Adrenal gland (tissue), 19 donors: ENCODE results near the gene RPAIN. TPM values are rescaled to one million over a fixed set of nuclear protein-coding genes. Genes with fewer than 3 reads are reported as not detected.

Experiments
- DNase-seq, 7 donors: peaks; one replicate each; pipeline ENCODE4 v3.0.0-alpha.2; 2019 to 2020
- H3K27ac ChIP-seq, 5 donors: fragments of 200-600 bp; sonication (generic) in 4 of 5; 1 replicate in 3 of 5; 2 replicates in 2 of 5; pipeline versions ENCODE4 v1.5.1 to v1.8.0; 2016 to 2020; ENCODE audit warnings: mild to moderate bottlenecking in 1 of 5
- H3K27me3 ChIP-seq: fragments of 200-600 bp; 2 replicates; pipeline ENCODE4 v1.8.0; 2021
- H3K36me3 ChIP-seq, 2 donors: fragments of 200-600 bp; replicated peaks in 1 of 2; 1 replicate in 1 of 2; 2 replicates in 1 of 2; pipeline versions ENCODE4 v1.5.1 to v1.8.0; 2018 to 2022
- H3K4me1 ChIP-seq, 2 donors: fragments of 200-600 bp; replicated peaks in 1 of 2; 1 replicate in 1 of 2; 2 replicates in 1 of 2; pipeline versions ENCODE4 v1.5.1 to v1.8.0; 2018 to 2021
- H3K4me3 ChIP-seq, 4 donors: fragments of 200-600 bp; sonication (generic) in 3 of 4; one replicate each; pipeline ENCODE4 v1.5.1; 2016 to 2018
- H3K9me3 ChIP-seq, 3 donors: fragments of 200-600 bp; sonication (generic) in 1 of 3; replicated peaks in 1 of 3; 1 replicate in 2 of 3; 2 replicates in 1 of 3; pipeline versions ENCODE4 v1.5.1 to v1.8.0; 2016 to 2021
- POLR2A ChIP-seq, 2 donors: fragments of 450-650 bp; IDR thresholded peaks; one replicate each; pipeline ENCODE4 v1.6.1; 2017; ENCODE audit warnings: antibody characterized with exemption in 2 of 2, mild to moderate bottlenecking in 2 of 2, moderate library complexity in 1 of 2
- WGBS, 4 donors: extraction: QIAGEN DNeasy Blood & Tissue Kit in 2 of 4; methylation state at CpG; one replicate each; pipeline versions ENCODE4 v1.1.5 to v1.1.7; 2013 to 2017; 5-methylcytosine and 5-hydroxymethylcytosine counted together
- intact Hi-C, 2 donors: fragments of 100-400 bp; cut with DNase I; formaldehyde crosslinking; loops; one replicate each; pipeline versions ENCODE4 v1.14.1 to v1.15.0; 2022 to 2023
- long read RNA-seq, 10 donors: library from polyadenylated mRNA in 3 of 10; unstranded in 2 of 10; stranded (forward) in 1 of 10; transcript quantifications; one replicate each; pipeline ENCODE4 v2.0.0 and lab custom pipeline, GENCODE V29; 2021 to 2026
- polyA plus RNA-seq, 3 donors: library from polyadenylated mRNA; stranded (reverse); fragments of 200-250 nt in 2 of 3; fragments of 350-450 nt in 1 of 3; fragmentation: Illumina TruSeq in 1 of 3; extraction: RNeasy Lipid Tissue Mini Kit (QIAGEN cat#74804) in 1 of 3; gene quantifications; one replicate each; pipeline ENCODE4 v1.2.3, GENCODE V29; 2013 to 2014
- total RNA-seq, 9 donors: library from RNA; depleted of rRNA in 4 of 9; stranded (reverse); fragments of >200 nt in 4 of 9; fragments of 120-200 nt in 1 of 9; fragmentation: NEBNext Ultra II Directional in 1 of 9; extraction: Animal tissue kit (Norgen Biotek cat#: 25700) in 1 of 9; gene quantifications; one replicate each; pipeline versions ENCODE4 v1.1.0 to v1.2.4, GENCODE V29; 2013 to 2023
- TF ChIP-seq, protein P1 (sequence below), 6 experiments: fragments of 450-650 bp in 4 of 6; fragments of 200-600 bp in 2 of 6; sonication (generic) in 1 of 6; IDR thresholded peaks; 1 replicate in 5 of 6; 2 replicates in 1 of 6; pipeline versions ENCODE4 v1.5.1 to v1.8.0; 2016 to 2021; ENCODE audit warnings: antibody characterized with exemption in 6 of 6, mild to moderate bottlenecking in 2 of 6, moderate library complexity in 1 of 6
- donor health status: healthy with polysubstance abuse.
- donor health status: Bipolar disorder and iron deficiency.
- donor health status: DM: yes; HTN: yes; CAD: no.
- donor health status: DM: no; HTN: no; CAD: no.
- donor health status: DM: no; HTN: no; CAD: no.
- donor health status: DM: yes; HTN: yes; CAD: no.

Gene RPAIN, protein sequence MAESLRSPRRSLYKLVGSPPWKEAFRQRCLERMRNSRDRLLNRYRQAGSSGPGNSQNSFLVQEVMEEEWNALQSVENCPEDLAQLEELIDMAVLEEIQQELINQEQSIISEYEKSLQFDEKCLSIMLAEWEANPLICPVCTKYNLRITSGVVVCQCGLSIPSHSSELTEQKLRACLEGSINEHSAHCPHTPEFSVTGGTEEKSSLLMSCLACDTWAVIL
- total RNA-seq (10 to 100 TPM; 27.0 to 73.6 (median 31.2) TPM), polyA plus RNA-seq (10 to 100 TPM; 26.1 to 41.7 (median 36.5) TPM)
- long read RNA-seq, donor 1, transcript RPAIN-205 (4 exons, 1,057 nt), result major isoform, 14 of 164 reads
- long read RNA-seq, donor 1, transcript RPAIN-202 (6 exons, 1,394 nt), result minor isoform, 9 of 164 reads
- long read RNA-seq, donor 1, transcript RPAIN-203 (7 exons, 1,535 nt), result minor isoform, 8 of 164 reads
- long read RNA-seq, donor 1, partial matches to known transcripts, result 129 of 164 reads
- long read RNA-seq, donor 1, other reads (novel, unspliced or antisense), result 0 of 164 reads
- long read RNA-seq, donor 2, transcript RPAIN-205 (4 exons, 1,057 nt), result major isoform, 12 of 27 reads
- long read RNA-seq, donor 2, partial matches to known transcripts, result 0 of 27 reads
- long read RNA-seq, donor 2, other reads (novel, unspliced or antisense), result 0 of 27 reads
- long read RNA-seq, donor 3, transcript RPAIN-205 (4 exons, 1,057 nt), result major isoform, 11 of 54 reads
- long read RNA-seq, donor 3, transcript RPAIN-203 (7 exons, 1,535 nt), result minor isoform, 9 of 54 reads
- long read RNA-seq, donor 3, partial matches to known transcripts, result 19 of 54 reads
- long read RNA-seq, donor 3, other reads (novel, unspliced or antisense), result 0 of 54 reads
- long read RNA-seq, donor 4, transcript RPAIN-202 (6 exons, 1,394 nt), result minor isoform, 5 of 46 reads
- long read RNA-seq, donor 4, transcript RPAIN-203 (7 exons, 1,535 nt), result major isoform, 27 of 46 reads
- long read RNA-seq, donor 4, transcript RPAIN-205 (4 exons, 1,057 nt), result minor isoform, 8 of 46 reads
- long read RNA-seq, donor 4, partial matches to known transcripts, result 0 of 46 reads
- long read RNA-seq, donor 4, other reads (novel, unspliced or antisense), result 2 of 46 reads
- long read RNA-seq, donor 5, transcript RPAIN-202 (6 exons, 1,394 nt), result minor isoform, 5 of 55 reads
- long read RNA-seq, donor 5, transcript RPAIN-203 (7 exons, 1,535 nt), result major isoform, 20 of 55 reads
- long read RNA-seq, donor 5, transcript RPAIN-205 (4 exons, 1,057 nt), result minor isoform, 5 of 55 reads
- long read RNA-seq, donor 5, partial matches to known transcripts, result 0 of 55 reads
- long read RNA-seq, donor 5, other reads (novel, unspliced or antisense), result 18 of 55 reads
- long read RNA-seq, donor 6, transcript RPAIN-202 (6 exons, 1,394 nt), result minor isoform, 5 of 44 reads
- long read RNA-seq, donor 6, transcript RPAIN-203 (7 exons, 1,535 nt), result major isoform, 14 of 44 reads
- long read RNA-seq, donor 6, transcript RPAIN-205 (4 exons, 1,057 nt), result minor isoform, 9 of 44 reads
- long read RNA-seq, donor 6, partial matches to known transcripts, result 4 of 44 reads
- long read RNA-seq, donor 6, other reads (novel, unspliced or antisense), result 3 of 44 reads
- long read RNA-seq, donor 7, transcript RPAIN-205 (4 exons, 1,057 nt), result major isoform, 9 of 48 reads
- long read RNA-seq, donor 7, transcript RPAIN-203 (7 exons, 1,535 nt), result minor isoform, 6 of 48 reads
- long read RNA-seq, donor 7, partial matches to known transcripts, result 21 of 48 reads
- long read RNA-seq, donor 7, other reads (novel, unspliced or antisense), result 0 of 48 reads
- long read RNA-seq, donor 8, transcript RPAIN-202 (6 exons, 1,394 nt), result minor isoform, 5 of 694 reads
- long read RNA-seq, donor 8, transcript RPAIN-203 (7 exons, 1,535 nt), result minor isoform, 9 of 694 reads
- long read RNA-seq, donor 8, transcript RPAIN-205 (4 exons, 1,057 nt), result major isoform, 18 of 694 reads
- long read RNA-seq, donor 8, partial matches to known transcripts, result 284 of 694 reads
- long read RNA-seq, donor 8, other reads (novel, unspliced or antisense), result 369 of 694 reads
- long read RNA-seq, donor 9, transcript RPAIN-203 (7 exons, 1,535 nt), result minor isoform, 6 of 22 reads
- long read RNA-seq, donor 9, transcript RPAIN-205 (4 exons, 1,057 nt), result major isoform, 9 of 22 reads
- long read RNA-seq, donor 9, partial matches to known transcripts, result 0 of 22 reads
- long read RNA-seq, donor 9, other reads (novel, unspliced or antisense), result 0 of 22 reads
- long read RNA-seq, donor 10, transcript RPAIN-205 (4 exons, 1,057 nt), result major isoform, 5 of 104 reads
- long read RNA-seq, donor 10, transcript RPAIN-203 (7 exons, 1,535 nt), result major isoform, 5 of 104 reads
- long read RNA-seq, donor 10, partial matches to known transcripts, result 87 of 104 reads
- long read RNA-seq, donor 10, other reads (novel, unspliced or antisense), result 0 of 104 reads

DNA sequence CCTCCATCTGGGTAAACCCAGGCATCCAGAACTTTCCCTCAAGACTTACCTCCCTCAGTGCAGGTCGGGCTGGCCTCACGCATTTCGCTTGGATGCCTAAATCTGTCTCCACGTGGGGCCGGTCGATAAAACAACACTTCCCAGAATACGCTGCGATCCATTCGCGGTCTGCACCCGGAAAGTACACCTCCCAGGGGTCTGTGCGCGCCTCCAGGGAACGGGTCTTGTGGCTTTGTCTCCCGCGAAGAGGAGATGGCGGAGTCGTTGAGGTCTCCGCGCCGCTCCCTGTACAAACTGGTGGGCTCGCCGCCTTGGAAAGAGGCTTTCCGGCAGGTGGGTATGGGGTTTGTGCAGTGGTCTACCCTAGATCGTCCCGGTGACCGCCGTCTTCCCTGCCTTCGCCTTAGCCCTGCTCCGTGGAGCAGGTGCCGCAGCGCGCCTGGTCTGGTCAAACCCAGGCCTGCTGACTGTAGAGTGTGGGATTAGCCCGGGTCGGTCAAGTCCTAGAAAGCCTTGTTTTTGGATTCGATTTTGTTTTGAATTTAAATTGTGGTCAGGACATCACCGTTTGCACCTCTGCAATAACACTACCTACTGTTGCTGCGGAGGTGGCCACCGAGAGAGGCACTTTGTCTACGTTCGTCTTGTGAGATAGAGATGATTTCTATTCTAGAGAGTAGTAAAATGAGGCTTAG, at the start of gene RPAIN:
RPAIN (plus strand) TSS at position 224 of the 695 bp plus-strand sequence; CDS start at position 253, 29 bp downstream.
- TF ChIP-seq POLR2A (IDR thresholded peaks at IDR 0.05), result peak in 1 of 2 donors; percentile 80
- TF ChIP-seq, protein P1, sequence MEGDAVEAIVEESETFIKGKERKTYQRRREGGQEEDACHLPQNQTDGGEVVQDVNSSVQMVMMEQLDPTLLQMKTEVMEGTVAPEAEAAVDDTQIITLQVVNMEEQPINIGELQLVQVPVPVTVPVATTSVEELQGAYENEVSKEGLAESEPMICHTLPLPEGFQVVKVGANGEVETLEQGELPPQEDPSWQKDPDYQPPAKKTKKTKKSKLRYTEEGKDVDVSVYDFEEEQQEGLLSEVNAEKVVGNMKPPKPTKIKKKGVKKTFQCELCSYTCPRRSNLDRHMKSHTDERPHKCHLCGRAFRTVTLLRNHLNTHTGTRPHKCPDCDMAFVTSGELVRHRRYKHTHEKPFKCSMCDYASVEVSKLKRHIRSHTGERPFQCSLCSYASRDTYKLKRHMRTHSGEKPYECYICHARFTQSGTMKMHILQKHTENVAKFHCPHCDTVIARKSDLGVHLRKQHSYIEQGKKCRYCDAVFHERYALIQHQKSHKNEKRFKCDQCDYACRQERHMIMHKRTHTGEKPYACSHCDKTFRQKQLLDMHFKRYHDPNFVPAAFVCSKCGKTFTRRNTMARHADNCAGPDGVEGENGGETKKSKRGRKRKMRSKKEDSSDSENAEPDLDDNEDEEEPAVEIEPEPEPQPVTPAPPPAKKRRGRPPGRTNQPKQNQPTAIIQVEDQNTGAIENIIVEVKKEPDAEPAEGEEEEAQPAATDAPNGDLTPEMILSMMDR (IDR thresholded peaks at IDR 0.05), result no peak
- Histone ChIP-seq H3K4me3 (peak within 1 kb of the TSS; percentile 74 to 94 (median 82)), H3K36me3 (peaks cover 0 to 39% of the 10 kb centered on the region in 2 donors), H3K9me3 (no peaks in the 10 kb centered on the region), H3K4me1 (peaks cover 20 to 33% of the 10 kb centered on the region in 2 donors), H3K27ac (peak within 1 kb of the TSS; percentile 58 to 89 (median 84)), H3K27me3 (no peaks in the 10 kb centered on the region)
- intact Hi-C loops, result no loop called here
- WGBS, 4 donors, result 0% methylated on average over 6 to 41 of the region's 41 CpGs
- peak; percentile 87 to 94 (median 91) for DNase-seq

DNA sequence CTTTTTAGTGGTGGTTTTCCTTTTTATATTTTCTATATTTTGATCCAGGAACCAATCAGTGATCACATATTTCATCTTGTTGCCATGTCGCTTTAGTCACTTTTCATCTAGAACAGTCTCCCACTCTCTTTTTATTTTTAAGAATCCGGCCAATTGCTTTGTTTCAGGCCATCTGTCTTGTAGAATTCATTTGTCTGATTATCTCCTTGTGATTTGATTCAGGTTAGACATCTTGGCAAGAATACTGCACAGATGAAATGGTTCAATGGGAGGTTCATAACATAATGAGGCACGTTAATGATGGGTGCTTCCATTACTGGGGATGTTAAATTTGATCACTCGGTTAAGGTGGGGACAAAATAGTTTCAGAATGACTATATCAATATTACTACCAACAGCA, 49.6 kb upstream of the RPAIN start:
- TF ChIP-seq, protein P1 (IDR thresholded peaks at IDR 0.05), result no peak
- no peak for TF ChIP-seq POLR2A (IDR thresholded peaks at IDR 0.05)
- H3K4me3 ChIP-seq, result no peak overlapping the region
- no peaks in the 10 kb centered on the region for H3K4me1 ChIP-seq
- 89 to 94% (median 92%) methylated on average over 4 of the region's 4 CpGs for WGBS, 4 donors
- intact Hi-C loops, result no loop called here
- H3K27ac ChIP-seq, result no peak overlapping the region
- no peaks in the 10 kb centered on the region for H3K27me3 ChIP-seq
- no peak for DNase-seq
- H3K9me3 ChIP-seq, result no peaks in the 10 kb centered on the region
- H3K36me3 ChIP-seq, result peaks cover 0 to 61% of the 10 kb centered on the region in 2 donors

DNA sequence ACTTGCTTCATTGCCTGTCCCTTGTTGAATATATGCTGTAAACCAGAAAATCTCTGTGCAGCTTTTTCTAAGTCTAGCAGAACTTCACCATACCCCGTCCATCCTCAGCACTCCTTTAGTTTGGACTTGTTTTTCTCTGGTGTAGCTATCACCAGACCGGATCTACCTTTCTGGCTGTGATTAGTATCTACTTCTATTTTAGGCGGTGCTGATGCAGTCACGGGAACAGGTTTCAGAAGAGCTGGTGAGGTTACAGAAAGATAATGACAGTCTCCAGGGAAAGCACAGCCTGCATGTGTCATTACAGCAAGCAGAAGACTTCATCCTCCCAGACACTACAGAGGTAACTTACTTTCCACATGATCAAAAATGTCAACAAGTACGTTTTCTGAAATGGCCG, 46.9 kb upstream of the RPAIN start:
- no peaks in the 10 kb centered on the region for H3K9me3 ChIP-seq
- H3K4me1 ChIP-seq, result no peaks in the 10 kb centered on the region
- no peak overlapping the region for H3K4me3 ChIP-seq
- TF ChIP-seq, protein P1 (IDR thresholded peaks at IDR 0.05), result no peak
- no peak for TF ChIP-seq POLR2A (IDR thresholded peaks at IDR 0.05)
- 80 to 88% (median 85%) methylated on average over 6 of the region's 6 CpGs for WGBS, 4 donors
- H3K27me3 ChIP-seq, result no peaks in the 10 kb centered on the region
- no peak overlapping the region for H3K27ac ChIP-seq
- intact Hi-C loops, result no loop called here
- peaks cover 0 to 81% of the 10 kb centered on the region in 2 donors for H3K36me3 ChIP-seq
- no peak for DNase-seq
